ENCODE measurements around the gene CYP3A5.

DNA sequence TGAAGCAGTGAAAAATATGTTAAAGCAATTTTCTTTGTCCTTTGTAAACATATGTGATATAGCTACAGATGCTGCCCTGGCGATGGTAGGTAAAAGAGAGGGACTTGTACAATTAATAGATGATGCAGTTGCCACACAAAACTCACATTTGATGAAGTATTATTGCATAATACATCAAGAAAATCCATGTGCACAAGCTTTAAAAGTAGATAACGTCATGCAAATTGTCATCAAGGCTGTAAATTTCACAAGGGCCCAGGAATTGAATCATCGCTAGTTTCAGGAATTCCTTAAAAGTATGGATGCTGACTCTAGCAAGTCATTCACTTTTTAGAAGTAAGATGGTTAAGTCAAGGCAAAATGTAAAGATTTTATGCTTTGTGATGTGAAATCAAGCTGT, 10.0 kb downstream of the CYP3A5 start:
- TF ChIP-seq, protein P1, sequence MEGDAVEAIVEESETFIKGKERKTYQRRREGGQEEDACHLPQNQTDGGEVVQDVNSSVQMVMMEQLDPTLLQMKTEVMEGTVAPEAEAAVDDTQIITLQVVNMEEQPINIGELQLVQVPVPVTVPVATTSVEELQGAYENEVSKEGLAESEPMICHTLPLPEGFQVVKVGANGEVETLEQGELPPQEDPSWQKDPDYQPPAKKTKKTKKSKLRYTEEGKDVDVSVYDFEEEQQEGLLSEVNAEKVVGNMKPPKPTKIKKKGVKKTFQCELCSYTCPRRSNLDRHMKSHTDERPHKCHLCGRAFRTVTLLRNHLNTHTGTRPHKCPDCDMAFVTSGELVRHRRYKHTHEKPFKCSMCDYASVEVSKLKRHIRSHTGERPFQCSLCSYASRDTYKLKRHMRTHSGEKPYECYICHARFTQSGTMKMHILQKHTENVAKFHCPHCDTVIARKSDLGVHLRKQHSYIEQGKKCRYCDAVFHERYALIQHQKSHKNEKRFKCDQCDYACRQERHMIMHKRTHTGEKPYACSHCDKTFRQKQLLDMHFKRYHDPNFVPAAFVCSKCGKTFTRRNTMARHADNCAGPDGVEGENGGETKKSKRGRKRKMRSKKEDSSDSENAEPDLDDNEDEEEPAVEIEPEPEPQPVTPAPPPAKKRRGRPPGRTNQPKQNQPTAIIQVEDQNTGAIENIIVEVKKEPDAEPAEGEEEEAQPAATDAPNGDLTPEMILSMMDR (conservative IDR thresholded peaks at IDR 0.05; ENCODE audit: low read depth, low read length): no peak
- no peak for TF ChIP-seq MAFK (IDR thresholded peaks at IDR 0.05; ENCODE audit: low read depth, low read length)

Measured in IMR-90 (cell line).